Naive thymus-derived CD8-positive, alpha-beta T cell (primary cell): ENCODE results near the gene GNAQ. TPM values are rescaled to one million over a fixed set of nuclear protein-coding genes. Genes with fewer than 3 reads are reported as not detected.
"Not testable (repeated sequence)": the region's sequence is repeated elsewhere in the genome, so short reads cannot be mapped to it uniquely, and the experiment has no call there.

Experiments
- ATAC-seq, 2 donors: fragments of 150-1000 bp; cut with Tn5 transposase in 1 of 2; sonication (Bioruptor Pico), chemical (Tn5 transposase) in 1 of 2; 1 replicate in 1 of 2; 2 replicates in 1 of 2; pipeline ENCODE4 v1.10.0; 2021; ENCODE audit warnings: mild to moderate bottlenecking in 2 of 2, moderate library complexity in 2 of 2
- POLR2A ChIA-PET: fragments of 350-600 bp; sonication (Branson Sonifier 250); formaldehyde crosslinking; loops from one replicate; lab custom pipeline; 2021; ENCODE audit warnings: antibody characterized with exemption; lab: Charles Lee
- DNase-seq, 10 donors: peaks; one replicate each; pipeline versions ENCODE4 v3.0.0 to v3.0.0-alpha.2; 2020 to 2022
- H3K27ac Mint-ChIP-seq, 10 donors: one replicate each; pipeline ENCODE4 v1.8.0; 2020 to 2022; ENCODE audit warnings: mild to moderate bottlenecking in 10 of 10, mixed read lengths in 10 of 10, moderate library complexity in 4 of 10, inconsistent platforms in 1 of 10
- H3K27me3 Mint-ChIP-seq, 5 donors: one replicate each; pipeline ENCODE4 v1.8.0; 2021 to 2022; ENCODE audit warnings: mixed read lengths in 5 of 5
- H3K36me3 Mint-ChIP-seq, 3 donors: one replicate each; pipeline ENCODE4 v1.8.0; 2020 to 2022; ENCODE audit warnings: mixed read lengths in 3 of 3, mild to moderate bottlenecking in 2 of 3, inconsistent platforms in 1 of 3
- H3K4me1 Mint-ChIP-seq, 4 donors: one replicate each; pipeline ENCODE4 v1.8.0; 2021 to 2022; ENCODE audit warnings: mixed read lengths in 4 of 4
- H3K4me3 Mint-ChIP-seq, 10 donors: one replicate each; pipeline ENCODE4 v1.8.0; 2020 to 2022; ENCODE audit warnings: mild to moderate bottlenecking in 10 of 10, mixed read lengths in 10 of 10, moderate library complexity in 6 of 10, inconsistent platforms in 1 of 10
- H3K9me3 Mint-ChIP-seq, 9 donors: one replicate each; pipeline ENCODE4 v1.8.0; 2020 to 2022; ENCODE audit warnings: mixed read lengths in 9 of 9, mild to moderate bottlenecking in 3 of 9, inconsistent platforms in 1 of 9, moderate library complexity in 1 of 9
- polyA plus RNA-seq, 3 donors: library from polyadenylated mRNA; unstranded; fragments of 300-500 nt; fragmentation: Illumina TruSeq; gene quantifications; one replicate each; pipeline ENCODE4 v1.2.3, GENCODE V29; 2021
- total RNA-seq, 8 experiments: library from RNA in 2 of 8; stranded (reverse) in 2 of 8; gene quantifications; one replicate each; pipeline ENCODE4 v1.2.3 and lab custom pipeline; 2021 to 2026

GNAQ gene
- total and polyA plus RNA-seq, 5 experiments from 2014 or later = 6.9 to 40.0 (median 15.6) TPM

DNA sequence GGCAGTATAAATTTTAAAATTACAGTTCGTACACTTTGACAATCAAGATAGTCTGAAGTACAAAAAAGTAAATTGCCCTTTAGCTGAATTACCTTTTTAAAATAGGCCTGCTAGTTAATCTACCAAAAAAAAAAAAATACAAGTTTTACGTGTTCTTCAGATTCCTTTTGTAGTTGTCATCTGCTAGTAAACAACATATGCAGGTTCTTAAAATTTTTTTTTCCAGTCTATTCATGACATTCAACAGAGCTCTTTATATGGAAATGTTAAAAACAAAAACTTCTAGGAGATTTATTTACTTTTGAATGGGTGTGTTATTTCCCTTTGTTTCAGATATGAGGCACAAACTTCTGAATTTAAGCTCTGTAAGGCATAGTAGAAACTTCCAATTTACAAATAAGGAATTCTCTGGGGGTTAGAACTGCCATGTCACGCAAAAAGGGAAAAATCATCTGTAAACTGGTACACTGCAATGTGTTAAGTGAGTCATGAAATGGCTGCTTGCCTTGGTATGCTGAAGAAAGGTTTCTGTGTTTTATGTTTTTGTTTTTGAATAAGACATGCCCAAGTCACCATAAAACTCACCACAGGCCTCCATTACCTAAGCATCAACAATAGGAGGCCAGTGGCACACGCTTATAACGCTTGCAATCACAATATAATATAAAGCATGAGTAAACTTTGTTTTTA lies 313.9 kb downstream of the GNAQ start:
- POLR2A ChIA-PET, H3K4me3 Mint-ChIP-seq, H3K27me3 Mint-ChIP-seq, H3K27ac Mint-ChIP-seq, H3K4me1 Mint-ChIP-seq, ATAC-seq, H3K9me3 Mint-ChIP-seq, DNase-seq: not testable (repeated sequence)
- peaks cover 4 to 27% (median 14%) of the 10 kb centered on the region in 3 donors for H3K36me3 Mint-ChIP-seq

DNA sequence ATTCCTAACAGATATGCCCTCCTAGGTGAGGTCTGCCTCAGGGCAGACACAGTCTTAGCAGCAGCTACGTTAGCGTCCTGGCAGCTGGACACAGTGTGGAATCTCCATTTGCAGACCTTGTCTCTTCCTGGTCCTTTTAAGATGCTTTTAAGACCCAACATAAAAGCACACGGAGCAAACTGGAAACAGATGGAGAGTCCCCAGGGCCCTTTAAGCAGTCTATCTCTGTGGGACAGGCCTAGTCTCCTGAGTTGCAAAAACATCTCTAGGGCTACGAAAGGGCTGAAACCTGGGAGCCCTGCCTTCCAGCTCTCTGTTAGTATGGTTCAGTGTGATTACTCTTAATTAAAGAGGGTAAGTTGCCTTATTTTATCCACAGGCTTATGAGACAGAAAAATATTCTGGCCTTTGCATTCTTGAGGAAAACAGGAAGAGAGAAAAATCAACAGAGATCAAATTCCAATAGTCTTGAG lies 317.5 kb downstream of the GNAQ start:
- Mint-ChIP-seq H3K27me3 (no peaks in the 10 kb centered on the region), H3K4me3 (no peak overlapping the region), H3K4me1 (peaks cover 0 to 16% (median 2%) of the 10 kb centered on the region in 4 donors), H3K36me3 (peaks cover 5 to 16% (median 9%) of the 10 kb centered on the region in 3 donors), H3K27ac (no peak overlapping the region), H3K9me3 (peaks cover 0 to 21% (median 10%) of the 10 kb centered on the region in 9 donors)
- DNase-seq (no peak), ATAC-seq (no peak)
- POLR2A ChIA-PET = no interaction called here

GRCh38 chr9:77712533-77713130 lies 319.0 kb downstream of the GNAQ start:
- H3K4me3 Mint-ChIP-seq = no peak overlapping the region
- H3K4me1 Mint-ChIP-seq = peaks cover 0 to 25% (median 2%) of the 10 kb centered on the region in 4 donors
- H3K27me3 Mint-ChIP-seq = no peaks in the 10 kb centered on the region
- ATAC-seq (no peak), DNase-seq (no peak)
- peaks cover 11 to 35% (median 21%) of the 10 kb centered on the region in 9 donors for H3K9me3 Mint-ChIP-seq
- peaks cover 3 to 27% (median 17%) of the 10 kb centered on the region in 3 donors for H3K36me3 Mint-ChIP-seq
- H3K27ac Mint-ChIP-seq = no peak overlapping the region
- POLR2A ChIA-PET = no interaction called here

- POLR2A ChIA-PET = no interaction called here
- Mint-ChIP-seq H3K27ac (no peak overlapping the region), H3K9me3 (peaks cover 14 to 48% (median 23%) of the 10 kb centered on the region in 9 donors), H3K4me1 (peaks cover 0 to 25% (median 2%) of the 10 kb centered on the region in 4 donors), H3K4me3 (no peak overlapping the region), H3K36me3 (peaks cover 3 to 32% (median 17%) of the 10 kb centered on the region in 3 donors), H3K27me3 (no peaks in the 10 kb centered on the region)
- ATAC-seq (no peak), DNase-seq (no peak)
Observed at GRCh38 chr9:77710965-77711648, 320.5 kb downstream of the GNAQ start.

DNA sequence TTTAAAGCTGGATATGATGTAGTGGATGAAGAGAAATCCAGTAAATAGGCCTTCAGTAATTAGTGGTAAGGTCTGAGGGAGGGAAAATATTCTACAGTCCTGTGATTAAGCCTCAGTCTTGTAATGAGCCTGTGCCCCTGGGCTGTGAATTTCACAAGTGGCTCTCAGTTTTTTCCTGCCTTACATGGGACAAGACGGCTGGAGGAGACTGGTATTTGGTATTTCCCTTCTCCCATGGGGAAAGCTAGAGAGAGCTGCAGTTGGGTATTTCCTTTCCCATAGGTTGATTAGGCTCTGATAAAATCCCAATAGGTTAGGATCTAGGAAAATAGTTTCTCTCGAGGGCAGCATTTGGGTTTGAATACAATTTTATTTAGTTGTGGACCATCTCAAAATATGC lies 321.3 kb downstream of the GNAQ start:
- POLR2A ChIA-PET = no interaction called here
- Mint-ChIP-seq H3K4me1 (peaks cover 0 to 25% (median 2%) of the 10 kb centered on the region in 4 donors), H3K27me3 (no peaks in the 10 kb centered on the region), H3K4me3 (no peak overlapping the region), H3K36me3 (peaks cover 3 to 32% (median 17%) of the 10 kb centered on the region in 3 donors), H3K9me3 (peaks cover 14 to 48% (median 23%) of the 10 kb centered on the region in 9 donors), H3K27ac (no peak overlapping the region)
- ATAC-seq = no peak
- DNase-seq = no peak

GRCh38 chr9:77708064-77708815 lies 323.4 kb downstream of the GNAQ start:
- DNase-seq (no peak), ATAC-seq (no peak)
- Mint-ChIP-seq H3K36me3 (peaks cover 3 to 36% (median 19%) of the 10 kb centered on the region in 3 donors), H3K4me3 (no peak overlapping the region), H3K27me3 (peaks cover 0 to 2% (median 0%) of the 10 kb centered on the region in 5 donors), H3K4me1 (peaks cover 0 to 25% (median 0%) of the 10 kb centered on the region in 4 donors), H3K27ac (no peak overlapping the region), H3K9me3 (peaks cover 14 to 53% (median 28%) of the 10 kb centered on the region in 9 donors)
- POLR2A ChIA-PET = no interaction called here

GRCh38 chr9:77707383-77708063 lies 324.1 kb downstream of the GNAQ start:
- ATAC-seq (no peak), DNase-seq (no peak)
- H3K4me1 Mint-ChIP-seq = peaks cover 0 to 25% (median 0%) of the 10 kb centered on the region in 4 donors
- H3K27ac Mint-ChIP-seq = no peak overlapping the region
- POLR2A ChIA-PET = no interaction called here
- peaks cover 3 to 36% (median 17%) of the 10 kb centered on the region in 3 donors for H3K36me3 Mint-ChIP-seq
- H3K27me3 Mint-ChIP-seq = peaks cover 0 to 2% (median 0%) of the 10 kb centered on the region in 5 donors
- peaks cover 14 to 53% (median 28%) of the 10 kb centered on the region in 9 donors for H3K9me3 Mint-ChIP-seq
- no peak overlapping the region for H3K4me3 Mint-ChIP-seq

DNA sequence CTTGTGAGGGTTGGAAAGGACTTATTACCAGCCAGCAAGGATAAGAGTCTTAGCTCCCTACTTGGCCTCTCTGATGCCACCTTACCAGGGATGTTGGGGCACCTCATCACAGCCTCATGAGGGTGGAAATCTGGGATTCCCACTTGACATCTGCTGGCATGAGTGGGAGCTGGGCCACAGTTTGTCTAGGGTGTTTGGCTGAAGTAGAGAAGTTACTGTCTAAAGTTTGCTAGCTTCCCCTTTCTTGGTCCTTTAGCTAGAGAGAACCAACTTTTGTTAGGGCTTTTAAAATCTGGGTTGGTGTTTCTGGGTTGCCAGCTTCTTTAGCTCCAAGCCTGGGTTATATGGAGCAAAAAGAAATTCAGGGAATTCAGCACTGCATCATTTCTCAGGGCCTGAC lies 326.0 kb downstream of the GNAQ start:
- peaks cover 14 to 55% (median 28%) of the 10 kb centered on the region in 9 donors for H3K9me3 Mint-ChIP-seq
- no peak for DNase-seq
- POLR2A ChIA-PET = no interaction called here
- H3K36me3 Mint-ChIP-seq = peaks cover 3 to 33% (median 15%) of the 10 kb centered on the region in 3 donors
- H3K27ac Mint-ChIP-seq = peak overlapping the region in 1 of 10 donors; percentile 39
- H3K4me1 Mint-ChIP-seq = peaks cover 0 to 21% (median 0%) of the 10 kb centered on the region in 4 donors
- peaks cover 0 to 6% (median 0%) of the 10 kb centered on the region in 5 donors for H3K27me3 Mint-ChIP-seq
- no peak for ATAC-seq
- H3K4me3 Mint-ChIP-seq = no peak overlapping the region

GRCh38 chr9:77702521-77703390 lies 328.9 kb downstream of the GNAQ start:
- ATAC-seq, H3K4me3 Mint-ChIP-seq, H3K27me3 Mint-ChIP-seq, H3K27ac Mint-ChIP-seq, POLR2A ChIA-PET, H3K4me1 Mint-ChIP-seq, DNase-seq: not testable (repeated sequence)
- Mint-ChIP-seq H3K9me3 (peaks cover 3 to 28% (median 7%) of the 10 kb centered on the region in 9 donors), H3K36me3 (peaks cover 0 to 19% (median 2%) of the 10 kb centered on the region in 3 donors)

DNA sequence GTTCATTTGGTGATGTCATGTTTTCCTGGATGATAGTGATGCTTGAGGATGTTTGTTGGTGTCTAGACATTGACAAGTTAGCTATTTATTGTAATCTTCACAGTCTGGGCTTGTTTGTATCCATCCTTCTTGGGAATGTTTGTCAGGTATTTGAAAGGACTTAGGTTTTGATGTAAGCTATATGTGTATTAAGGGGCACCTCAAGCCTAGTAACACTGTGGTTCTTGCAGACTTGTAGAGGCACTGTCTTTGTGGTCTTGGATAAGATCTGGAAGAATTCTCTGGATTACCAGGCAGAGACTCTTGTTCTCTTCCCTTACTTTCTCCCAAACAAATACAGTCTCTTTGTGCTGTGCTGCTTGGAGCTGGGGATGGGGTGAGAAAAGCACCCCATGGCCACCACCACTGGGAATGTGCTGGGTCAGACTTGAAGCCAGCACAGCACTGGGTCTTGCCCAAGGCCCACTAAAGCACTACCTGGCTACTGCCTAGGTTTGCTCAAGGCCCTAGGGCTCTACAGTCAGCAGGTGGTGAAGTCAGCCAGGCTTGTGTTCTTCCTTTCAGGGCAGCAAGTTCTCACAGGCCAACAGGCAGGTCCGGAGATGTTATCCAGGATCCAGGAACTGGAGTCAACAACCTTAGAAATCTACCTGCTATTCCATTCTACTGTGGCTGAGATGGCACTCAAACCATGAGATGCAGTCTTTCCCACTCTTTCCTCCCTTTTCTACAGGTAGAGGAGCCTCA lies 334.2 kb downstream of the GNAQ start:
- POLR2A ChIA-PET = no interaction called here
- H3K4me3 Mint-ChIP-seq = no peak overlapping the region
- H3K9me3 Mint-ChIP-seq = peaks cover 6 to 44% (median 16%) of the 10 kb centered on the region in 9 donors
- ATAC-seq (no peak), DNase-seq (no peak)
- H3K36me3 Mint-ChIP-seq = peaks cover 0 to 16% (median 0%) of the 10 kb centered on the region in 3 donors
- no peak overlapping the region for H3K27ac Mint-ChIP-seq
- peaks cover 0 to 5% (median 1%) of the 10 kb centered on the region in 5 donors for H3K27me3 Mint-ChIP-seq
- no peaks in the 10 kb centered on the region for H3K4me1 Mint-ChIP-seq
